ENCODE results near the gene TARS3.
"Not testable (repeated sequence)": the region's sequence is repeated elsewhere in the genome, so short reads cannot be mapped to it uniquely, and the experiment has no call there.

- TF ChIP-seq POLR2A (IDR thresholded peaks at IDR 0.05; ENCODE audit: low read length); GATA1 (IDR thresholded peaks at IDR 0.05; ENCODE audit: low read depth, low read length): not testable (repeated sequence)
These were observed 22.4 kb upstream of the TARS3 start for GRCh38 chr15:101746716-101747082.
